ENCODE results near the gene KIAA0825. TPM values are rescaled to one million over a fixed set of nuclear protein-coding genes. Genes with fewer than 3 reads are reported as not detected.

Gene KIAA0825
- total RNA-seq, 2 experiments from 2014 or later, result 1.1 to 2.0 TPM

- no peaks in the 10 kb centered on the region for H3K36me3 Mint-ChIP-seq (ENCODE audit: low read depth)
- ChIA-PET POLR2A (no interaction called here), CTCF (no interaction called here)
- H3K4me1 Mint-ChIP-seq (ENCODE audit: low read depth), result no peaks in the 10 kb centered on the region
- no peak overlapping the region for H3K27ac Mint-ChIP-seq
- ATAC-seq (no peak), DNase-seq (no peak)
- H3K27me3 Mint-ChIP-seq (ENCODE audit: low read depth), result no peaks in the 10 kb centered on the region
- H3K4me3 Mint-ChIP-seq, result no peak overlapping the region
- H3K9me3 Mint-ChIP-seq (ENCODE audit: insufficient read depth), result no peaks in the 10 kb centered on the region
Measured at GRCh38 chr5:94459915-94460314, 158.5 kb downstream of the KIAA0825 start.

DNA sequence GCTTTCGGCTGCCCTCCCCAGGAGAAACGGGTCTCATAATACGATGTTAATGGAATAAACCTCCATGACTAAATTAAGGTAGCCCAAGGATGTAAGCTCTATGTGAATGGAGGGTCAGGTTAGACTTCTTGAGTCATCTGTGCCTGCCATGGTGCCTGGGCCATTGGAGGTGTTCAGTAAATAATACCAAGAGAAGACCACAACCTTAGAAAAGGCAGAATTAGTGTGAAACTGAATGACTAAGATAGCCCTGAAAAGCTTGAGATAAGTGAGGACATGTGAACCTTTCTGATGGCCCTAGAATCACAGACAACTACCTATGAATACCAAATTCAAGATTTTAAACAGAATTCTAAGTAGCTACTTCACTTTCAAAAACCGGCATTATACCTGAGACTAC is 160.6 kb downstream of the KIAA0825 start:
- ChIA-PET POLR2A (no interaction called here), CTCF (no interaction called here)
- Mint-ChIP-seq H3K27me3 (ENCODE audit: low read depth) (no peaks in the 10 kb centered on the region), H3K9me3 (ENCODE audit: insufficient read depth) (no peaks in the 10 kb centered on the region), H3K4me3 (no peak overlapping the region), H3K36me3 (ENCODE audit: low read depth) (no peaks in the 10 kb centered on the region), H3K27ac (no peak overlapping the region), H3K4me1 (ENCODE audit: low read depth) (no peaks in the 10 kb centered on the region)
- no peak for ATAC-seq
- DNase-seq, result no peak

GRCh38 chr5:94445726-94446125 is 172.7 kb downstream of the KIAA0825 start:
- CTCF ChIA-PET, result no interaction called here
- Mint-ChIP-seq H3K27me3 (ENCODE audit: low read depth) (no peaks in the 10 kb centered on the region), H3K36me3 (ENCODE audit: low read depth) (no peaks in the 10 kb centered on the region), H3K27ac (no peak overlapping the region), H3K4me3 (no peak overlapping the region), H3K4me1 (ENCODE audit: low read depth) (no peaks in the 10 kb centered on the region), H3K9me3 (ENCODE audit: insufficient read depth) (no peaks in the 10 kb centered on the region)
- no peak for ATAC-seq
- DNase-seq, result no peak
- POLR2A ChIA-PET, result no interaction called here

DNA sequence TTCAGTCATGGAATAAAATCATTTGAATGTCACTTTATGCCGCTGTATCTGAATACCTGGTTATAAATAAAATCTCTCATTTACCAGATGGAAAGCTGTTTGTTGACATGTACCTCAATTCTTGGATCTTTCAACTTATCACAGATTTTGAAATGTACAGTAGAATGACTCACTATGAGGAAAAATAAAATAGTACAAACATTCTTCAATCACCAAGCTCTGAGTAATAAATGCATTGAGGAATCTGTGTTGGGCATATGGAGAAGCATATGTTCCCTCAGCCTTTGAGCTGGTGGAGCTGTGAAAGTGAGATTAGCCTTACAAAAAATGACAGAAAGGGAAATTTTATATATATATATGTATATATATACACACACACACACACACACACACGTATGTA is 175.4 kb downstream of the KIAA0825 start:
- H3K4me1 Mint-ChIP-seq (ENCODE audit: low read depth), result no peaks in the 10 kb centered on the region
- CTCF ChIA-PET, result no interaction called here
- H3K9me3 Mint-ChIP-seq (ENCODE audit: insufficient read depth), result no peaks in the 10 kb centered on the region
- no peaks in the 10 kb centered on the region for H3K36me3 Mint-ChIP-seq (ENCODE audit: low read depth)
- POLR2A ChIA-PET, result no interaction called here
- H3K27ac Mint-ChIP-seq, result no peak overlapping the region
- ATAC-seq (no peak), DNase-seq (no peak)
- no peak overlapping the region for H3K4me3 Mint-ChIP-seq
- no peaks in the 10 kb centered on the region for H3K27me3 Mint-ChIP-seq (ENCODE audit: low read depth)

DNA sequence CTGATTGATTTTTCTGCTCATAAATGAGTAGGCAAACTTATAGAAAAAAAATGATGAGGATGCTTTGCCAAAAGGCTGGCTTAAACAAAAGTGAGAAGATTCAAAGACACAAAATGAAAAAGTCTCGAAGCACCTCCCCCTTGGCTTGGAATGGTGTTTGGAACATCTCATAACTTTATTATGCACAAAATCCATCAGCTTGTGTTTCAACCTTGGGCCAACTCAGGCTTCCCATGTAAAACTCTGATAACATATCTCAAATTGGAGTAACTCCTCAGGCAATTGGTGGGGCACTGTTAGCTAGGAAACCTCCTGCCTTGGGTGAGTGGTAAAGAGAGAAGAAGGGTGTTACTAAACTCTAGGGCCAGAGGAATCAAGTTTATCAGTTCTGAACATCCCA is 176.3 kb downstream of the KIAA0825 start:
- Mint-ChIP-seq H3K4me1 (ENCODE audit: low read depth) (no peaks in the 10 kb centered on the region), H3K9me3 (ENCODE audit: insufficient read depth) (no peaks in the 10 kb centered on the region), H3K36me3 (ENCODE audit: low read depth) (no peaks in the 10 kb centered on the region), H3K27me3 (ENCODE audit: low read depth) (no peaks in the 10 kb centered on the region), H3K4me3 (no peak overlapping the region), H3K27ac (no peak overlapping the region)
- ChIA-PET CTCF (no interaction called here), POLR2A (interaction anchor here (0.6 kb wide), 1 partner anchor 773 kb away, joined by 4 read pairs; no protein-coding TSS in a partner anchor)
- DNase-seq (no peak), ATAC-seq (no peak)

DNA sequence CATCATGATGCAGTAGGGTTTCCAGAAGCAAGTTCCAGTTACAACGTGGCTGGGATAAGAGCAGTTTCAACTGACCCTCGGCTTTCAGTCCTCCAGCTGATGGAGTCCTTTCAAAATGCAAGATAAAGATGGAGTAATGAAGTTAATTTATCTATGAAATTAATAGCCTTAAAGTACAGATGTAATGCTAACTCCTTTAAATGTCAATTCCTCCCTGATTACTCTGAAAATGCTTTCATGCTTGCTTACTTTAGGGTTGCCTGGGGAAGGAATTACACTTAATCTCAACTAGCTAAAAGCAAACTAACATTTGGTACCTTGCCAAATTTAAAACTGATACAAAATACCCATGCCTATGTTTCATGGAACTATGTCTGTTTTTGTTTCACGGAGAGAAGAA is 178.4 kb downstream of the KIAA0825 start:
- Mint-ChIP-seq H3K36me3 (ENCODE audit: low read depth) (no peaks in the 10 kb centered on the region), H3K27ac (no peak overlapping the region), H3K27me3 (ENCODE audit: low read depth) (no peaks in the 10 kb centered on the region), H3K4me3 (no peak overlapping the region), H3K4me1 (ENCODE audit: low read depth) (no peaks in the 10 kb centered on the region), H3K9me3 (ENCODE audit: insufficient read depth) (no peaks in the 10 kb centered on the region)
- POLR2A ChIA-PET, result no interaction called here
- CTCF ChIA-PET, result no interaction called here
- ATAC-seq, result no peak
- no peak for DNase-seq

GRCh38 chr5:94433397-94434163 is 184.8 kb downstream of the KIAA0825 start:
- Mint-ChIP-seq H3K36me3 (ENCODE audit: low read depth) (no peaks in the 10 kb centered on the region), H3K4me1 (ENCODE audit: low read depth) (no peaks in the 10 kb centered on the region), H3K4me3 (no peak overlapping the region), H3K9me3 (ENCODE audit: insufficient read depth) (peaks cover 3% of the 10 kb centered on the region), H3K27ac (no peak overlapping the region), H3K27me3 (ENCODE audit: low read depth) (no peaks in the 10 kb centered on the region)
- CTCF ChIA-PET, result no interaction called here
- POLR2A ChIA-PET, result no interaction called here
- DNase-seq (no peak), ATAC-seq (no peak)

- POLR2A ChIA-PET, result no interaction called here
- H3K27ac Mint-ChIP-seq, result no peak overlapping the region
- H3K27me3 Mint-ChIP-seq (ENCODE audit: low read depth), result no peaks in the 10 kb centered on the region
- DNase-seq, result no peak
- no peaks in the 10 kb centered on the region for H3K36me3 Mint-ChIP-seq (ENCODE audit: low read depth)
- ATAC-seq, result no peak
- H3K4me3 Mint-ChIP-seq, result no peak overlapping the region
- peaks cover 7% of the 10 kb centered on the region for H3K9me3 Mint-ChIP-seq (ENCODE audit: insufficient read depth)
- CTCF ChIA-PET, result no interaction called here
- no peaks in the 10 kb centered on the region for H3K4me1 Mint-ChIP-seq (ENCODE audit: low read depth)
Measured at GRCh38 chr5:94432499-94432898, 185.9 kb downstream of the KIAA0825 start.

- ChIA-PET POLR2A (no interaction called here), CTCF (no interaction called here)
- H3K27me3 Mint-ChIP-seq (ENCODE audit: low read depth), result no peaks in the 10 kb centered on the region
- no peak overlapping the region for H3K4me3 Mint-ChIP-seq
- no peak for ATAC-seq
- H3K4me1 Mint-ChIP-seq (ENCODE audit: low read depth), result no peaks in the 10 kb centered on the region
- H3K36me3 Mint-ChIP-seq (ENCODE audit: low read depth), result no peaks in the 10 kb centered on the region
- H3K27ac Mint-ChIP-seq, result no peak overlapping the region
- no peak for DNase-seq
- H3K9me3 Mint-ChIP-seq (ENCODE audit: insufficient read depth), result peaks cover 7% of the 10 kb centered on the region
Measured at GRCh38 chr5:94431696-94432095, 186.7 kb downstream of the KIAA0825 start.

DNA sequence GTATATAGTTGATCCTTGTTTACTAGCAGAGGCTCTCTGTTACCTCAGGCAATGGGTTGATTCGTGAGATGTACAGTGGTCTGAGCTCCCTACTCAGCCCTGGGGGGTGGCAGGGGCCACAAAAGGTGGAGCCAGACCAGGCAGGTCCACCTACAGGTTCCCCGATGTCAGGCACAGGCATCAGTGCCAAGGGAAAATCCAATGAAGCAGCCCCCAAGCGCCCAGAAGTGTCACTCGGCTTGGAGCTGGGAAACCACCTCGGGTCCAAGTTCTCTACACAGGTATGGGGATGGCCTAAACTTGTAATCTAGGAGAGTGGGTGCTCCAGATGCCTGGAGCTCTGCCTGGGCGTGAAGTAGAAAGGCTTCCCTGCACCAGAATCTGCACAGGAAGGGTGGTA is 188.8 kb downstream of the KIAA0825 start:
- Mint-ChIP-seq H3K4me3 (no peak overlapping the region), H3K36me3 (ENCODE audit: low read depth) (no peaks in the 10 kb centered on the region), H3K27me3 (ENCODE audit: low read depth) (no peaks in the 10 kb centered on the region), H3K9me3 (ENCODE audit: insufficient read depth) (peaks cover 7% of the 10 kb centered on the region), H3K27ac (no peak overlapping the region), H3K4me1 (ENCODE audit: low read depth) (no peaks in the 10 kb centered on the region)
- ChIA-PET POLR2A (no interaction called here), CTCF (no interaction called here)
- ATAC-seq (no peak), DNase-seq (no peak)

DNA sequence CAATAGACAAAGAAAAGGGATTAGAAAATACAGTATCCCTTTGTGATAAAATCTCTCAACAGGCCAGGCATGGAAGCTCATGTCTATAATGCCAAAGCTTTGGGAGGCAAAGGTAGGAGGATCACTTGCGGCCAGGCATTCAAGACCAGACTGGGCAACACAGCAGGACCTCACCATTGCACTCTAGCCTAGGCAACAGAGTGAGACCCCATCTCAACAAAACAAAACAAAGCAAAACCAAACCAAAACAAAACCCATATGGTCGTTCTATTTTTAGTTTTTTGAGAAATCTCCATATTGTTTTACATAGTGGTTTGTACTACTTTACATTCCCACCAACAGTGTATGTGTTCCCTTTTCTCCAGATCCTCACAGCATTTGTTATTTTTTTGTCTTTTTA is 193.0 kb downstream of the KIAA0825 start:
- Mint-ChIP-seq H3K4me3 (no peak overlapping the region), H3K36me3 (ENCODE audit: low read depth) (no peaks in the 10 kb centered on the region), H3K27ac (no peak overlapping the region), H3K9me3 (ENCODE audit: insufficient read depth) (peaks cover 5% of the 10 kb centered on the region), H3K27me3 (ENCODE audit: low read depth) (no peaks in the 10 kb centered on the region), H3K4me1 (ENCODE audit: low read depth) (no peaks in the 10 kb centered on the region)
- ATAC-seq (no peak), DNase-seq (no peak)
- ChIA-PET POLR2A (no interaction called here), CTCF (no interaction called here)

- Mint-ChIP-seq H3K4me3 (no peak overlapping the region), H3K9me3 (ENCODE audit: insufficient read depth) (peaks cover 3% of the 10 kb centered on the region), H3K36me3 (ENCODE audit: low read depth) (no peaks in the 10 kb centered on the region), H3K4me1 (ENCODE audit: low read depth) (no peaks in the 10 kb centered on the region), H3K27me3 (ENCODE audit: low read depth) (no peaks in the 10 kb centered on the region), H3K27ac (no peak overlapping the region)
- CTCF ChIA-PET, result no interaction called here
- no peak for DNase-seq
- POLR2A ChIA-PET, result no interaction called here
- no peak for ATAC-seq
Measured at GRCh38 chr5:94423411-94423810, 195.0 kb downstream of the KIAA0825 start.

- H3K27me3 Mint-ChIP-seq (ENCODE audit: low read depth), result no peaks in the 10 kb centered on the region
- H3K9me3 Mint-ChIP-seq (ENCODE audit: insufficient read depth), result no peaks in the 10 kb centered on the region
- no peaks in the 10 kb centered on the region for H3K36me3 Mint-ChIP-seq (ENCODE audit: low read depth)
- no peak overlapping the region for H3K4me3 Mint-ChIP-seq
- ChIA-PET CTCF (no interaction called here), POLR2A (no interaction called here)
- no peaks in the 10 kb centered on the region for H3K4me1 Mint-ChIP-seq (ENCODE audit: low read depth)
- H3K27ac Mint-ChIP-seq, result no peak overlapping the region
- ATAC-seq, result no peak
- DNase-seq, result no peak
Measured at GRCh38 chr5:94422812-94423211, 195.6 kb downstream of the KIAA0825 start.

Measured in activated CD8-positive, alpha-beta T cell treated with anti-CD3 and anti-CD28 coated beads, Interleukin-2, amount 10 ng/mL, durations not matched to agents 7 days and 5 days (primary cell).